Activated CD4-positive, CD25-positive, alpha-beta regulatory T cell treated with anti-CD3 and anti-CD28 coated beads, Interleukin-2, amount 50 U/mL, for 24 hours (primary cell): ENCODE results near the gene GNPDA1.
"Not testable (repeated sequence)": the region's sequence is repeated elsewhere in the genome, so short reads cannot be mapped to it uniquely, and the experiment has no call there.

Experiments used
- ATAC-seq, 2 donors: fragments of 150-1000 bp; cut with Tn5 transposase; one replicate each; pipeline ENCODE4 v1.10.0; 2021; ENCODE audit warnings: mild to moderate bottlenecking in 1 of 2, moderate library complexity in 1 of 2

Gene GNPDA1

DNA sequence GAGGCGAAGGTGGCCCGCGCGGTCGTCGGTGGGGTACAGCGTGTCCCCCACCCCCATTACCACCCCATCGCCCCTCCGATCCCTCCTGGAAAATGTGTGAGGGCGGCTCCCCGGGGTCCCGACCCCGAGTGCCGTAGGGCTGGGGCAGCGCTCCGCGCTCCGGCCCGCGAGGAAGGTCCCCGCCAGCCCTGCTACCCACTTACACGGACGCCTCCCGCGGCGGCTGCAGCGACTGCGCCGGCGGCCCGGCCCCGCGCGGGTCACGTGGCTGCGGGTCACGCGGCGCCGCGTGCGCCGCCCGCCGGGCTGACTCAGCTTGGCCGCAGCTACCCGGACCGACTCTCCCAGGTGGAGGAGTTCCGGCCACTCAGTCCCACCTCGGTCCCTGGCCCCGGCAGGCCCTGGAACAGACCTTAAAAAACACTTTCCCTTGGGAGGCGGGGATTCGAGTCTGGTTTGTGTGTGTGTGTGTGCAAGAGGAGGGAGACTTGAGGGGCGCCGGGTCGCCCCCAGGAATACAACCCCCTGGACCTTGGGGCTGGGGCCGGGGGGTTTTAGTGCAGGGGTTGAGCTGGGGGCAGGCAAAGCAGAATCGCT, at the start of gene GNPDA1:
Gene GNPDA1, minus strand, starts transcription at position 236 of the 597 bp plus-strand sequence. CDS start 992 bp downstream, outside the sequence.
- peak; percentile 28 to 36 for ATAC-seq

- no peak for ATAC-seq
Measured at GRCh38 chr5:142059304-142059940, 46.6 kb upstream of the GNPDA1 start.

- ATAC-seq = no peak
Measured at GRCh38 chr5:142057697-142058056, 44.9 kb upstream of the GNPDA1 start.

GRCh38 chr5:142056816-142057696, 44.2 kb upstream of the GNPDA1 start:
- ATAC-seq = no peak

- ATAC-seq = no peak
Measured at GRCh38 chr5:142055301-142055700, 42.5 kb upstream of the GNPDA1 start.

- peak; percentile 56 to 66 for ATAC-seq
Measured at GRCh38 chr5:142053426-142054151, 40.8 kb upstream of the GNPDA1 start.

DNA sequence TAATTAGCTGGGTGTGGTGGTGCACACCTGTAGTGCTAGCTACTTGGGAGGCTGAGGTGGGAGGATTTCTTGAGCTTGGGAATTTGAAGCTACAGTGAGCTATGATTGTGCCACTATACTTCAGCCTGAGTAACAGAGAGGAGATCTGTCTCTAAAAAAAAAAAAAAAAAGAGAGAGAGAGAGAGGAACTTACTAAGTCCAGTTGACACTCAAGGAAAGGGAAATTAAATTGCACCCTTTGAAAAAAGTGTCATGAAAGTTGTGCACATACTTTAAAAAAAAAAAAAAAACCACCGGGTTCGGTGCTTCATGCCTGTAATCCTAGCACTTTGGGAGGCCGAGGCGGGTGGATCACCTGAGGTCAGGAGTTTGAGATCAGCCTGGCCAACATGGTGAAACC, 39.2 kb upstream of the GNPDA1 start:
- not testable (repeated sequence) for ATAC-seq

- ATAC-seq = no peak
Measured at GRCh38 chr5:142048272-142048671, 35.4 kb upstream of the GNPDA1 start.

DNA sequence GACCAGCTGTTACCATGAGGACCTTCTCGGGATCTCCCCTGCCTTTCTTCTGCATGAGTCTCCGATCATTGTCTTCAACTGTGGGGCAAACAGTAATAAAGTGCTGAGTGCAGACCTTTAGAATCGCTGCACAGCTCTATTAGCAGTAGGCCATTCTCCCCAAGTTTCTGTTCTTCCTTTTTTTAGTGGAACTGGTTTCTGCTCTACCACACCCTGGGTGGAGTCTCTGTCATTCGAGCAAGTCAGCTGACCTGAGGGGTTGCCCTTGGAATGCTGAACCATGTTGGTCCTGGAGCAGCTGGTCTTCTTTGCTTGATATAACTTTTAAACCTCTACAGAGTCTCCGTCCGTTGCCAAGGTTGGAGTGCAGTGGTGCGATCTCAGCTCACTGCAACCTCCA, 33.4 kb upstream of the GNPDA1 start:
- no peak for ATAC-seq

DNA sequence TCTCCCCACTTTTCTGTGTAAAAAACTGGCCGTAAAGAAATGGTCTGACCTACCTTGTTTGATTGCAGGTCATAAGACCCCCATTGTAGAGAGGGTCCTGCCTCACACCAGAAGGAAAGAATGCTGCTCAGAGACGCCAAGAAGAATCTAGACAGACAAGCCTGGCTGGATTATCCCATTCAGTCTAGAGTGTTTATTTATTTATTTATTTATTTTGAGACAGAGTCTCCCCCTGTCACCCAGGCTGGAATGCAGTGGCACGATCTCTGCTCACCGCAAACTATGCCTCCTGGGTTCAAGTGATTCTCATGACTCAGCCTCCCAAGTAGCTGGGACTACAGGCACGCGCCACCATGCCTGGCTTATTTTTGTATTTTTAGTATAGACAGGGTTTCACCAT, 28.1 kb upstream of the GNPDA1 start:
- ATAC-seq = not testable (repeated sequence)

GRCh38 chr5:142040285-142040684, 27.5 kb upstream of the GNPDA1 start:
- ATAC-seq = no peak

DNA sequence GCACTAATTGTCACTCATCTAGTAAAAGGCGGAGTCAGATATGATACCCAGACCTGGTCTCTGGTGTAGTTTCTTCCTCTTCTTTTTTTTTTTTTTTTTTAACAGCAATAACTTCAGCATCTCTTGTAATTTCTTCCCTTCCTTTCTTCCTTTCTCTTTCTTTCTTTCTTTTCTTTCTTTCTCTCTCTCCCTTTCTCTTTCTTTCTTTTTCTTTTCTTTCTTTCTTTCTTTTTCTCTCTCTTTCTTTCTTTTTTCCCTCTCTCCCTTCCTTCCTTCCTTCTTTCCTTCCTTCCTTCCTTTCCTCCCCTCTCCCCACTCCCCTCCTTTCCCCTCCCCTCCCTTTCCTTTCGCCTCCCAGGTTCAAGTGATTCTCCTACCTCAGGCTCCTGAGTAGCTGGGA, 25.9 kb upstream of the GNPDA1 start:
- no peak for ATAC-seq

GRCh38 chr5:142037599-142037998, 24.8 kb upstream of the GNPDA1 start:
- ATAC-seq = not testable (repeated sequence)

DNA sequence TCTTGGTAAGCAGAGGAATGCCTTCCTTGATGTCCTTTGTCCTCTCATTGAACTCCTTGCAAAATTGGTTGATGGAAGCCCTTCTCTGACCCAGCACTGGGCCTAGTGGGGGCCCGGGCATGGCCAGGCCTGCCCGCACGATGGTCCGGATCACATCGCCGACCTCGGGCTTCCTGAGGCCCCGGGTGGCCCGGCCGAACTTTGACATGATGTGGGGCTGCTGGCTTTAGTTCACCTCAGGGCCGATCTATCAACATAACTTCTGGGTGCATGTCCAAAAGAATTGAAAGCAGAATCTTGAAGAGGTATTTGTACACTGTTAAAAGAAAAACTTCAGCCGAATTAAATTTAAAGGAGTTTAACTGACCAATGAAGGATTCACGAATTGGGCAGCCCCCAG, 24.1 kb upstream of the GNPDA1 start:
- no peak for ATAC-seq

GRCh38 chr5:142034994-142035393, 22.2 kb upstream of the GNPDA1 start:
- no peak for ATAC-seq

DNA sequence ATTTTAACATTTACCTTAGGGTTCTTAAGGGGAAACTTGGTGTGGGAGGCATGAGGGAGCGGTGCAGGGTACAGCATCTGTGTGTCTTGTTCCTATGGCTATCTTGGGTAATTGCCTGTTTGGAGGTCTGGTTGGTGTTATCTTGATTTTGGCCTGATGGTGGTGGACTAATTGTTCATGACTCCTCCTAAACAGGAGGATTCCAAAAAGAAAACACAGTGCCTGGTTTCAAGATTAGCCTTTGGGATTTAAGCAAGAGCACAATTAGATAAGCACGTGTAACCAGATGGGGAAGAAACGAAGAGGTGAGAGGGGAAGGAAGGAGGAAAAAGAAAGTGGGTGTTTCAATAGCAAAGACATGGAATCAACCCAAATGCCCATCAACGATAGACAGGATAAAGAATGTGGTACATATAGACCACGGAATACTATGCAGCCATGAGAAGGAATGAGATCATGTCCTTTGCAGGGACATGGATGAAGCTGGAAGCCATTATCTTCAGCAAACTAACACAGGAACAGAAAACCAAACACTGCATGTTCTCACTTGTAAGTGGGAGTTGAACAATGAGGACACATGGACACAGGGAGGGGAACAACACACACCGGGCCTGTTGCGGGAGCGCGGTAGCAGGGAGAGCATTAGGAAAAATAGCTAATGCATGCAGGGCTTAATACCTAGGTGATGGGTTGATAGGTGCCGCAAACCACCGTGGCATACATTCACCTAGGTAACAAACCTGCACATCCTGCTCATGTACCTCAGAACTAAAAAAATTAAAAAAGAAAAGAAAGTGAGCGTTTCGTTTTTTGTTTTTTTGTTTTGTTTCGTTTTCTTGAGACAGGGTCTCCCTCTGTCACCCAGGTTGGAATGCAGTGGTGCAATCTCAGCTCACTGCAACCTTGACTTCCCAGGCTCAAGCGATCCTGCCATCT, 21.1 kb upstream of the GNPDA1 start:
- not testable (repeated sequence) for ATAC-seq

DNA sequence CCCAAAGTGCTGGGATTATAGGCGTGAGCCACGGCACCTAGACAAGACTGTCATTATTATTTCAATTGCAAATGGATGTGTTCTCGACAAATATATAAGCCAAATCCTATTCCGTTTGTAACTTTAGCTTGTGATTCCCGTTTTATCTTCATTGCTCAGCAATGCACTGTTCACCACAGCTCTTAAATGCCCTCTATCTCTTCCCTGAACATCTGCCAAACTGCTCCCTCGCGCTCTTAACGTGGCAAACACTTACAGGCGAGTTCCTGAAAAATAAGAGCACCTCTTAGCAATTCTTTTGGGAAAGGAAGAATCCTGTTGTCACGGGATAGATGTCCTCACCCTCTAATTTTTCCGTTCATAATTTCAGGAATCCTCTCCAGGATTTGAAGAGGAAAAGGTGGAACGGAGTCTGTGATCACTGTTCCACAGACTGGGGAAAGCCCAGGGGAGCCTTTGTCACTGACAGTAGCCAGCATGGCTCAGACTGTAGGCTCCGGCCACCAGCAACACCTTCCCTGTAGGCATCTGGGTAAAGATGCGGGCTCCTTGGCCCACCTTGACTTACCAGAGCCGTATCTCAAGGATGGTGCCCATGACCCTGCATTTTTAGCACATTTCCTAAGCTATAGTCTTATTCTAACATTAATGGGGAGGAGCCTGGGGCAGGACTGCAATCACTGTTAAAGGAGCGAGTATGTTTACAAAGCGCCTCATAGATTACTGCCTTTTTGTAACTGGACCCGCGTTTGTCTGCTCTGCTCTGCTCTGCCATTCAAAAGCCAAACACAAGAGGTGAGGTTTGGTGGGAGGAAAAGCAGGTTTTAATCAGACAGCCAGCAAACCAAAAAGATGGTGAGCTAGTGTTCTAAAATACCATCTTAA, 20.2 kb upstream of the GNPDA1 start:
- no peak for ATAC-seq

GRCh38 chr5:142032150-142032549, 19.3 kb upstream of the GNPDA1 start:
- no peak for ATAC-seq

- ATAC-seq = no peak
Measured at GRCh38 chr5:142025637-142026036, 12.8 kb upstream of the GNPDA1 start.

- ATAC-seq = peak; percentile 100
Measured at GRCh38 chr5:142024771-142025304, 12.0 kb upstream of the GNPDA1 start.

GRCh38 chr5:142023836-142024235, 11.0 kb upstream of the GNPDA1 start:
- ATAC-seq = no peak
